Superior temporal gyrus (tissue), 1 donor: ENCODE results near the gene TAS2R31.
"Not testable (repeated sequence)": the region's sequence is repeated elsewhere in the genome, so short reads cannot be mapped to it uniquely, and the experiment has no call there.

ENCODE experiments used
- DNase-seq: peaks from one replicate; pipeline ENCODE4 v3.0.0-alpha.2; 2016; ENCODE audit errors: extremely low spot score

TAS2R31 gene, protein sequence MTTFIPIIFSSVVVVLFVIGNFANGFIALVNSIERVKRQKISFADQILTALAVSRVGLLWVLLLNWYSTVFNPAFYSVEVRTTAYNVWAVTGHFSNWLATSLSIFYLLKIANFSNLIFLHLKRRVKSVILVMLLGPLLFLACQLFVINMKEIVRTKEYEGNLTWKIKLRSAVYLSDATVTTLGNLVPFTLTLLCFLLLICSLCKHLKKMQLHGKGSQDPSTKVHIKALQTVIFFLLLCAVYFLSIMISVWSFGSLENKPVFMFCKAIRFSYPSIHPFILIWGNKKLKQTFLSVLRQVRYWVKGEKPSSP

DNA sequence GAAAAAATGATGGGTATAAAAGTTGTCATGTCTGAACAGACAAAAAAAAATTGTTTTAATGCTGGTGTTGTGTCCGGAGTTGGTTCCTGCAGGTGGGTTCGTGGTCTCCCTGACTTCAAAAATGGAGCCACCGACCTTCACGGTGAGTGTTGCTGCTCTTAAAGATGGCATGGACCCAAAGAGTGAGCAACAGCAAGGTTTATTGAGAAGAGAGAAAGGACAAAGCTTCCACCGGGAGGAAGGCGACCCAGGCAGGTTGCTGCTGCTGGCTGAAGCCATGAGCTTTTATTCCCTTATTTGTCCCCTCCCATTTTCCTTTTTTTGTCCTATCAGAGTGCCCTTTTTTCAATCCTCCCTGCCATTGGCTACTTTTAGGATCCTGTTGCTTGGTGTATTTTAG is at the start of gene TAS2R31:
Gene TAS2R31 (minus strand): TSS at position 101 of the 400 bp plus-strand sequence. CDS start 72 bp downstream, at position 29.
- no peak for DNase-seq

DNA sequence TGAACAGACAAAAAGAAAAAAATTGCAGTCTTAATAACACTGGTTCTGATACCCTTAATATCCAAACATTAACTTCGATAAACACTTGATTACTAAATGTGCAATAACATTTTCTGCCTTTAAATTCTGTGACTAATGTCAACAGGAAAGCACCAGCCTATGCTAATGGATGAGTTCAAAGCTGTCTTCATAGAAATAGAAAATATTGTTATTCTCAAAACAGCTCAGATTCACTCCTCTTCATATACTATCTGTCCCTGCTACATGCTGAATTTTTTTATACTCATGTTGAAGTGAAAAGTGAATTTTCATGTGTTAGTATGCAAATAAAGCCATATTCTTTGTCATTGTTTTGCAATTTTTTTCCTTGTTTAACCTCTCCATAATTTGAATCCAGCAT is 47.0 kb upstream of the TAS2R31 start:
- no peak for DNase-seq

DNA sequence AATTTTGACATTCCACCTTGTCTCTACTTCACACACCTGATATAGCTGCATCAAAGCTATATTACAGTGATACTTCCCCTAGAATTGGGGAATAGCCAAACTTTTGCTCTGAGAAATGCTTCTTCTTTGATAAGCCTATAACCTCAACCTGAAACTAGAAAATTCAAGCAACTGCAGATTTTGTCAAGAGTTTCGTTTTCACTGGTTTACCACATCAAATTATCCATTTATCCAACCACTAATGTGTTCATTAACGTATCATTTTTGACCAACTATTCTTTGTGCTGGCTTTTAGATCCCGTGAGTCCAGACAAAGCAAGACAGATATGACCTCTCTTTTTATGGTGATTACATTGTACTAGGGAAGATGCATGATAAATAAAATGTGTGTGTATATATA is 44.4 kb upstream of the TAS2R31 start:
- no peak for DNase-seq

DNA sequence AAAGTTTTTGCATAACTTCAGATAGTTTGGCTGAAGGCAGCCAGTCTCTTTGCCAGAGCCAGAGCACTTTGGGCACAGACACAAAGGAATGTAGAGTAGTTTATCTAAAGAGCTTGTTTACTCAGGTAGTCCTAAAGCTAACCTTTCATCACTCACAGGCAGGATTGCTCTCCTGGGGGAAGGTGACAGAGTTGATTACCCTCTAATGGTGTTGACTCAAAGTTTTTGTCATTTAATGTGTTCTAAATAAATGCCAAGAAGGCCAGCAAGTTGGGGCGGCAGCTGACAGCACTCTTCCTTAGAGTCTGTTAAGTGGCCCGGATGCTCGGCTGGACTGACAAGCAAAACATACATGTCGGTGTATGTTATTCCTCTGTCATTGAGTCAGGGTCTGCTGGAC is 40.2 kb upstream of the TAS2R31 start:
- DNase-seq = no peak

DNA sequence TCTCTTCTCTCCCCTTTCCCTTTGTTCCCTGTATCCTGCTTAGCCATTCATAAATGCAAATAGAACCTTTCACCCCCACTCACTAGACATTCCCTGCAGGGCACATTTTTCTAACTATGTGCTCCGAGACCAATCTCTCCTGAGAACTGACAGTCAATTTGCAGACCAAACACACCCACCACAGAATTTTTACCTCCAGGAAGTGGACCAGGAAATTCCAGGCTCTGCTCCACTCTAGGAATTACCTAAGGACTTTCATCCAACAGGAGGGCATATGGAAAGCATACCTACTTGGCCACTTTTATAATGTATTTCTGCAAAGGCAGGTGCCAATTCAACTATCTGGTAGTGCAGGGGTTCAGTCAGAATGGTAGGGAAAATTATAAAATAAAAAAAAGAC is 39.8 kb upstream of the TAS2R31 start:
- DNase-seq = no peak

DNA sequence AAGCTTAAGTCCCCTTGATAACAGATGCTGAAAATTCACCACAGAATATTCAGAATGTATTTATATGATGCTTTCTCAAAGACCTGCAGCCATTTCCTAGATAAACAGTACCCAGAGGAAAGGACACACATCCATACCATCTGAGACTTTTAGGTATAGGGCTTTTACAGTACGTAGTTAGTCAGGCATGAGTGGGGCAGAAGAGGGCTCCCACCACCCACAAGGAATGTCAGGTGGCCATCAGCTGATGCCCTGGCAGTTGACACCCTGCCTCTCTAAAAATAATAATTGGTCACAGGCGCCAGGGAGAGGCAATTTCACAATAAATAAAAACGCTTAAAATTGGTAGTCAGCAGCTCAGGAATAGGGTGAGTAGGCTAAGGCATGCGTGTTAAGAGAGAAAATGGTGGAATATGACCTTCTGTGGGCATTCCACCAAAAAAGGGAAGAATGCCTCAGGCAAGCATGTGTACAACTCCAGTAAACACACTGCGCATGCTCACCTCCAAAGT is 38.7 kb upstream of the TAS2R31 start:
- no peak for DNase-seq

DNA sequence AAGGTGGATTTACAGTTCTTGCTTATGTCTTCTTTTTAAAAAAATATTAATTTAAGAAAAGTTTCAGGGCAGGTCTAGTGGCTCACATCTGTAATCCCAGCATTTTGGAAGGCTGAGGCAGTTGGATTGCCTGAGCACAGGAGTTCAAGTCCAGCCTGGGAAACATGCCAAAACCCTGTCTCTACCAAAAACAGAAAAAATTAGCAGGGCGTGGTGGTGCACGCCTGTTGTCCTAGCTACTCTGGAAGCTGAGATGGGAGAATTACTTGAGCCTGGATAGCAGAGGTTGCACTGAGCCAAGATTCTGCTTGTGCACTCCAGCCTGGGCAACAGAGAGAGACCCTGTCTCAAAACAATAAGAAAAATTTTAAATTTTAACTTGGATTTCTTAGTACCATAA is 36.3 kb upstream of the TAS2R31 start:
- no peak for DNase-seq

DNA sequence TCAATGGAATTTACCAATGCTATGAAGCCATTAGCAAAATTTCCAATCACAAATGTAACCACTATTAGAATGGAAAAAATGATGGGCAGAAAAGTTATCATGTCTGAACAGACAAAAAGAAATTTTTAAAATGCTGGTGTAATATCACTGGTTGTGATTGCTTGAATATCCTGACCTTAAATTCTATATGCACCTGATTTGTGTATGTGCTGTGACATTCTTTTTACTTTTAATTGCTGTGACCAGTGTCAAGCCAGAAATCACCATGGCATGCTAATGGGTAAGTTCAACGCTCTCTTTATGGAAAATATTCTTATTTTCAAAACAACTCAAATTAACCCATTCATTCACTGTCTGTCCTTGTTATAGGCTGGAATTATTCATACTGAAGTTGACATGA is 31.0 kb upstream of the TAS2R31 start, which contains the start of gene TAS2R46:
Gene TAS2R46 (minus strand): TSS at position 101 of the 400 bp plus-strand sequence. CDS start 0 bp downstream, at position 101.
- DNase-seq = not testable (repeated sequence)

DNA sequence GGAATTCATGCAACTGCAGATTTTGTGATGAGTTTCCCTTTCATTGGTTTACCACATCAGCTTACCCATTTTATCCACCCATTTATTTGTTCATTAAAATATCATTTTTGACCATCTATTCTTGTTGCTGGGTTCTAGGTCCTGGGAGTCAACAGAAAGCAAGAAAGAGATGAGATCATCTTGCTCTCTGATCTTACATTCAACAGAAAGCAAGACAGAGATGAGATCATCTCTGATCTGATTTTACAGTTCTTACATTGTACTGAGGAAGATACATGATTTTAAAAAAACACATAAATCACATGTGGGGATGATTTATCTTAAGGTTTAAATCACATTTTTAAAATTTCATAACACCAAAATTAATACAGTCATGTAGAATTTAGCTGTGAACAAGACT is 28.6 kb upstream of the TAS2R31 start:
- no peak for DNase-seq

DNA sequence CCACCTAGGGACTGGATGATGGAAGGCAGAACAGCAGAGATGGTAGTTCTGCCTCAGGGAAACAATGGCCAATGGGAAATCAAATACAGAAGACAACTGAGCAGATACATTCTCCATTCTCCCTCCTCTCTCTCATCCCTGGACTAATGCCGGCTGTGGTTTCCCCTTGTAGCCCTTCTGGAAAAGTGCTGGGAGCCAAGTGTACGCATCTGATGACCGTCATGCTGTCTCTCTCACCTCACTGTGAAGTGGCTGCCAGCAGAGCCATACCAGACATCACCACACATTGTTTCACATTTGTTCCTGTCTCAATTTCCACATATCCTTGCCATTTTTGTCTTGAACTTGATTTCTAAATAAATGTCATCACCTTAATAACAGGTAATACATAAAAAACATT is 27.8 kb upstream of the TAS2R31 start:
- no peak for DNase-seq

DNA sequence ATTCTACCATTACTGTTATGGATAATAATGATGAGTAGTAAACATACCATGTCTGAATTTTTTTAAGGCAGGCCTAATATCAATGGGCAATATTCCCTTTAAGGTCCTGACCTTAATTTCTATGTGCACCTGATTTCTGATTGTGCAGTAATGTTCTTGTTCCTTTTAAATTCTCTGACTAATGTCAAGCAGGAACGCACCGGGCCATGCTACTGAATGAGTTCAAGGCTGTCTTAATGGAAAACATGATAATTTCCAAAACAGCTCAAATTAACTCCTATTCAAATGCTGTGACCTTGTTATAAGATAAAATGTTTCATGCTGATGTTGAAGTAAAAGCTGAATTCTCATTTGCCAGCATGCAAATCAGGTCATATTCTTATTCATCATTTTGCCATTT is 24.1 kb upstream of the TAS2R31 start:
- no peak for DNase-seq

DNA sequence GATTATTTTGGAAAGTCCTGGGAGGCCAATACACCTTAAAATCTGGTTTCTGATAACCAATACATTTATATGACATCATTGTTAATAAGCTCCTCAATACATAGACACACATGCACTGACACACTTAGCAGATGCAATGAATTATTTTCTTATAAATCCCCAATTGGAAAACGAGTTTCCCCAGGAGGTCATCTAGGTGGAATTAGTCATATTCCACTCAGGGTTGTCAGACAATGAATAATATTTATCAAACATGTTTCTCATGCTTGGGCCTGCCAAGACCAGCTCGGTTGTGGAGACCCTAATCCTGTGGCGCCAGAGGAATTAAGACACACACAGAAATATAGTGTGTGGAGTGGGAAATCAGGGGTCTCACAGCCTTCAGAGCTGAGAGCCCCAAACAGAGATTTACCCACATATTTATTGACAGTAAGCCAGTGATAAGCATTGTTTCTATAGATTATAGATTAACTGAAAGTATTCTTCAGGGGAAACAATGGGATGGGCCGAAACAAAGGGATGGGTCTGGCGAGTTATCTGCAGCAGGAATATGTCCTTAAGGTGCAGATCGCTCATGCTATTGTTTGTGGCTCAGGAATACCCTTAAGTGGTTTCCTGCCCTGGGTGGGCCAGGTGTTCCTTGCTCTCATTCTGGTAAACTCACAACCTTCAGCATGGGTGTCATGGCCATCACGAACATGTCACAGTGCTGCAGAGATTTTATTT is 18.8 kb upstream of the TAS2R31 start:
- DNase-seq = not testable (repeated sequence)

DNA sequence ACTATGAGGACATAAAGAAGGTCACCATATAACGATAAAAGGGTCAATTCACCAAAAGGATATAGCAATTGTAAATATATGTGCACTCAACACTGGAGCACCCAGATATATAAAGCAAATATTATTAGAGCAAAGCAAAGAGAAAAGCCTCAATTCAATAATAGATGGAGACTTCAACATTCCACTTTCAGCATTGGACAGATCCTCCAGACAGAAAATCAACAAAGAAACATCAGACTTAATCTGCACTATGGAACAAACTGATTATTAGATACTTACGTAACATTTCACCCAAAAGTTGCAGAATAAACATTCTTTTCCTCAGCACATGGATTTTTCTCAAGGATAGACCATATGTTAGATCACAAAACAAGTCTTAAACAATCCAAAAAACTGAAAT is 10.2 kb upstream of the TAS2R31 start:
- not testable (repeated sequence) for DNase-seq

DNA sequence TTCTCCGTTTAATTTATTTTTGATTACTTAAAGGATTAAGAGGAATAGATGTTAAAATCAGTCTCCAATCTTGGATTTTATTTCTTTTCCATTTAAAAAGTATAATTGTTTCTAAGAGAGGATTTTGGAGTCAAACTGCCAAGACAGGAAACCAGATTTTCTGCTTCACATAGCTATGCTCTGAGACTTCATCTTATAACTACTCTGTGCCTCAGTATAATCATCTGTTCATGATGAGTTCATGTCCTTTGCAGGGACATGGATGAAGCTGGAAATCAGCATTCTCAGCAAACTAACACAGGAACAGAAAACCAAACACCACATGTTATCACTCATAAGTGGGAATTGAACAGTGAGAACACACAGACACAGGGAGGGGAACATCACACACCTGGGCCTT is 9.0 kb upstream of the TAS2R31 start:
- DNase-seq = no peak

DNA sequence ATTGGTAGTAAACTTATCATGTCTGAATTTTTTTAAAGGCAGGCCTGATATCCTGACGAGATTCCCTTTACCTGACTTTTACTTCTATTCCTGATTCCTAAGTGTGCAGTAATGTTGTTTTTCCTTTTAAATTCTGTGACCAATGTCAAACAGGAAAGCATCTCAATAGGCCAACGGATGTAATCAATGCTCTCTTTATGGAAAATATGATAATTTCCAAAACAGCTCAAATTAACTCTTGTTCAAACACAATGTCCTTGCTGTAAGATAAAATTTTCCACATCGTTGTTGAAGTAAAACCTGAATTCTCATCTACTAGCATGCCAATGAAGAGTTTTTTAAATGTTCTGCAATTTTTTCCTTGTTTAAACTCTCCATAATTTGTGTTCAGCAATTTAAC is 8.0 kb upstream of the TAS2R31 start:
- DNase-seq = no peak

DNA sequence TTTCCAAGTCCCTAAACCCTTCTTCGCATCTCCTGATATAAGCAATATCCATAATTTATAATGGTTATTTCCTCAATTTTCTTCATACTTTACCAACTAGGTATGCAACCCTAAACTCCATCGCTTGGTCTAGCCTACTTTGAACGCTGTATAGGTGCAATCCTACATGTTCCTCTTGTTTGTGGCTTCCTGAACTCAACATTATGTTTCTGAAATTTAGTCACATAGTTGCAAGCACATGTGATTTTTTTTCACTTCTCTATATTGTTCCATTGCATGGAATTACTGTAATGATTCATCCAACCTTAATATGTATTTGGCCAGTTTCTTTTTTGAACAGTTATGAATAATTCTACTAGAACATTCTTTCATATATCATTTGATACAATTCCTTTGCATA is 2.8 kb upstream of the TAS2R31 start:
- not testable (repeated sequence) for DNase-seq

DNA sequence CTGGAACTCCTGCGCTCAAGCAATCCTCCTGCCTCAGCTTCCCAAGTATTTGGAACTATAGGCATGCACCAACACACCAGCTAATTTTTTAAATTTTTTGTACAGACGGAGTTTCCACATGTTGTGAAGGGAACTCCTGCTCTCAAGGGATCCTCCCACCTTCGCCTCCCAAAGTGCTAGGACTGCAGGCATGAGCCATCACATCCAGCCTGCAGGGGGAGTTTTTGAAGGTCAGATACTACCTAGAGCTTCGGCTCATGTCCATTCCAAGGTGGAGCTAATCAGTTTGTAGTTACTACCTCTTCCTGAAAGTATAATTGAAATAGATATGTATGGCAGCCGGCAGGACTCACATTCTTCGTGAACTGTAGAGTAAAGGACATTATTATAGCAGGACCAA is 5.1 kb downstream of the TAS2R31 start:
- no peak for DNase-seq

DNA sequence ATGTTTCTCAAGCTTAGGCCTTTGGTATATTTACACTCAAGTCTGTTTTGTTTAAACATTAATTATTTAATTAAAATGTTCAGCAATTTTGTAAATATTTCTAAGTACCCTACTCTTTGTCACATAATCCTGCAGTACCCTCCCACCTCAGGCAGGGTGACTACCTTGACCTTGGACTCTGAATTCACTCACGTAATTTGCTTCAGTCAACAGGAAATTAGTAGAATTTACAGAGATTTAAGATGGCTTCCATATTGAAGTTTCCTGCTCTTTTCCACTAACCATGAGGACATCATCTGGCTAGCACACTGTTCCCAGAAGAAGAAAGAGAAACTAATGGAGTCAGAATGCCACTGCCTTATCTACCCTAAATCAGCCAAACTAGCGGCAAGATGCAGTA is 7.8 kb downstream of the TAS2R31 start:
- DNase-seq = no peak

DNA sequence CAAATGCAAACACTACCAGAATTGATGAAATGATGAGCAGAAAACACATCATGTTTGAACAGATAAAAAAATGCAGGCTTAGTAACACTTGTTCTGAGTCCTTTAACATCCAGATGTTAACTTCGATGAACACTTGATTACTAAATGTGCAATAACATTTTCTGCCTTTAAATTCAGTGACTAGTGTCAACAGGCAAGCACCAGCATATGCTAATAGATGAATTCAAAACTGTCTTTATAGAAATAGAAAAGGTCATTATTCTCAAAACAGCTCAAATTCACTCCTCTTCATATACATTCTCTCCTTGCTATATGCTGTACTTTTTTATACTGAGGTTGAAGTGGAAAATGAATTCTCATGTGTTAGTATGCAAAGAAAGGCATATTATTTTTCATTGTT is 8.7 kb downstream of the TAS2R31 start, which contains the start of gene TAS2R19:
Gene TAS2R19 (minus strand): TSS at position 101 of the 400 bp plus-strand sequence. CDS start 49 bp downstream, at position 52.
- DNase-seq = no peak

DNA sequence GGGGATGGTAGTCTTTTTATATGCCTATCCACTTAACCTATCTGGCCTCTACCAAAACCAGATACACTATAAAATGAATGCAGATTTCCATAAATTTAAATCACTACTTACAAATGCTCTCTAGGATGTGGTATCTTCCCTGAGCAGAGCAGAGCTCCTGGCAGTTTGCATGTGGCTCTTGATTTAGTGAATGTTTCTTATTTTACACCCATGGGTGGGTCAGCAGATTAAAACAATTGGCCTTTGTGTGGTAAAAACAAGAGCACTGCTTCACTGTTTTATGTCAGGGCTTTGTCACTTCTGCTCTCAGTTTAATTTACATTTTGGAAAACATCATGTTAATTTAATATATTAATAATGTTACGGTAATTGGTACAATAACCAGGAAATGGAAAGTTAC is 14.3 kb downstream of the TAS2R31 start:
- DNase-seq = peak; percentile 86

DNA sequence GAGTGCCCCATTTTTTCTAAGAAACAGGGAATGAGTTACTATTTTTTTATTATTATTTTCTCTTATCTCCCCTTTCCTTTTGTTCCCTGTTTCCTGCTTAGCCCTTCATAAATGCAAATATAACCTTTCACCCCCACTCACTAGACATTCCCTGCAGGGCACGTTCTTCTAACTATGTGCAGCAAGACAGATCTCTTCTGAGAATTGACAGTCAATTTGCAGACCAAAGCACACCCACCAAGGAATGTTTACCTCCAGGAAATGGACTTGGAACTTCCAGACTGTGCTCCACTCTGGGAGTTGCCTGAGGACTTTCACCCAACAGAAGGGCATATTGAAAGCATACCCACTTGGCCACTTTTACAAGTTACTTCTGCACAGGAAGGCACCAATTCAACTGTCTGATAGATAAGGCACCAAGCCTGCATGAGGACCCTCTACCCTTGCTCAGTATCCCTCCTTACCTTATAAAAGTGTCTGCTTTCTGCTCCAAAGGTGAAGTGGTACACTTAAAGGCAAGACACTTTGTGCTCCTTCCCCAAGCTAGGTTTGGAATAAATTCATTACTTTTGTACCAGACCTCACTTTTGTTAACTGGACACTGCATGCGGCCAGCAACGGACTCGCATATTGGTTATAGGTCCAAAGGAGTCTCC is 15.3 kb downstream of the TAS2R31 start:
- DNase-seq = no peak

DNA sequence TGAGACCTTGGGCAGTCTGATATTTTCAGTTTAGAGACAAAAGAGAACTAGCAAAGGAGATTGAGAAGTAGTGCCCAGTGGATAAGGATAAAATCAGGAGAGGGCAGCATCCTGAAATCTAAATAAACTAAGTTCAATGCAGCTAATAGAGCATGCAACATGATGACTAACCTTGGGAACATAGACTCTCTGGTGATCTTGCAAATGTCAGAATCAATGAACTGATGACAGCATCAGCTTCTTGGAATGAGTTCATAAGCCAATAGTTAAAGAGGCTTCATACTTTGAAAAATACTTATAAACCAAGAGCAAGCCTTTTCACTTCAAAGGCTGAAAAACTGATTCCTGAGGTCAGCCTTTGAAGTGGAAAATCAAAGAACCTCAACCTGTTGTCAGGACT is 17.0 kb downstream of the TAS2R31 start:
- DNase-seq = no peak
